ENCODE data around the gene CLEC16A.

CLEC16A gene

DNA sequence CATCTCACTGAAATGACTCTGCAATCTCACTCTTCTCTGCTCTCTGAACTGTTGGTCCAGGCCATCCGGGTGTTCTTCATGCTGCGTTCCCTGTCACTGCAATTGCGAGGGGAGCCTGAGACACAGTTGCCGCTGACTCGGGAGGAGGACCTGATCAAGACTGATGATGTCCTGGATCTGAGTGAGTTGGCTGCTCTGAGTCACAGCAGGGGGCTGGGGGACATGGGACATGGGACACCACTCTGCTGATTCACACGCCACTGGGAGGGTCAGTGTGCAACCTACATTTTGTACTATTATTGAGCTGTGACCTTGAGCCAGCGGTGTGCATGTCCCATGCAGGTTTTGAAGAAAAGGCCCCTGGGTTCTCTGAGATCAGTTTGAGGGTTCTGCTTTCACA, 116.5 kb downstream of the CLEC16A start:
- no peaks in the 10 kb centered on the region for H3K4me1 ChIP-seq (ENCODE audit: control insufficient read depth, low read length)
- no peak overlapping the region for H3K4me3 ChIP-seq (ENCODE audit: low read length)
- H3K36me3 ChIP-seq (ENCODE audit: control insufficient read depth, low read length), result peaks cover 4% of the 10 kb centered on the region

DNA sequence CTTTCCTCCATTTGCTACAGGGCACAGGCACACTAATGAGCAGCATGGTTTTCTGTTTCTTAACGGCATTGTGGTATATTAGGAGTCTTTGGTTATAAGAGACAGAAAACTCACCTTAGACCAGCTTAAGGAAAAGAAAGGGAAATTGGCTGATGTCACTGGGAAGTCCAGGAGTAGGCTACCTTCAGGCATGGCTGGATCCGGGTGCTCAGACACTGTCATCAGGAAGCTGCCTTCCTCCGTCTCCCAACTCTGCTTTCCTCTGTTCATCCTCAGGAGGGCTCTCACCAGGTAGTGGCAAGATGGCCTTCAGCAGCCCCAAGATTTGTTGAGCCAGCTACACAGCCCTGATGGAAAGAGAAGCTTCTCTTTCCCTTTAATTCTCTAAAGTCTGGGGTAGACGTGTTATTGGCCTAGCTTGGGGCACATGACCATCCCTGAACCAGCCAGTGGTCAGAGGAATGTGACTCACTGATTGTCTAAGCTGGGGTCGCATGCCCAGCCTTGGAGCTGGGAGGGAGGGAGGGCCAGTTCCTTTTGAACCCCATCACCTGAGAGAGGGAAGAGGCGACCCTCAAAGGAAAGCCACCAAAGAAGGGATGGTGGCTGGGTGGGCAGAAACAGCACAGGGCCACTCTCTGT, 117.4 kb downstream of the CLEC16A start:
- no peak overlapping the region for H3K4me3 ChIP-seq (ENCODE audit: low read length)
- H3K9me3 ChIP-seq (ENCODE audit: control insufficient read depth, insufficient read depth, low read length), result no peaks in the 10 kb centered on the region
- no peak overlapping the region for H3K27ac ChIP-seq (ENCODE audit: low read depth, low read length)
- no peak overlapping the region for H3K4me2 ChIP-seq (ENCODE audit: low read length)
- H3K4me1 ChIP-seq (ENCODE audit: control insufficient read depth, low read length), result no peaks in the 10 kb centered on the region
- H3F3A ChIP-seq (ENCODE audit: control insufficient read depth, insufficient read depth), result no peaks in the 10 kb centered on the region
- peaks cover 4% of the 10 kb centered on the region for H3K36me3 ChIP-seq (ENCODE audit: control insufficient read depth, low read length)
- no peaks in the 10 kb centered on the region for H3K9me2 ChIP-seq (replicated peaks; ENCODE audit: control insufficient read depth, low read length)
- no peaks in the 10 kb centered on the region for H3K27me3 ChIP-seq (ENCODE audit: control insufficient read depth, low read length)
- no peaks in the 10 kb centered on the region for H4K20me1 ChIP-seq (ENCODE audit: control insufficient read depth, insufficient read depth, low read depth, low read length)
- no peaks in the 10 kb centered on the region for H3K79me2 ChIP-seq (ENCODE audit: control insufficient read depth, low read length)
- TF ChIP-seq, protein P1, sequence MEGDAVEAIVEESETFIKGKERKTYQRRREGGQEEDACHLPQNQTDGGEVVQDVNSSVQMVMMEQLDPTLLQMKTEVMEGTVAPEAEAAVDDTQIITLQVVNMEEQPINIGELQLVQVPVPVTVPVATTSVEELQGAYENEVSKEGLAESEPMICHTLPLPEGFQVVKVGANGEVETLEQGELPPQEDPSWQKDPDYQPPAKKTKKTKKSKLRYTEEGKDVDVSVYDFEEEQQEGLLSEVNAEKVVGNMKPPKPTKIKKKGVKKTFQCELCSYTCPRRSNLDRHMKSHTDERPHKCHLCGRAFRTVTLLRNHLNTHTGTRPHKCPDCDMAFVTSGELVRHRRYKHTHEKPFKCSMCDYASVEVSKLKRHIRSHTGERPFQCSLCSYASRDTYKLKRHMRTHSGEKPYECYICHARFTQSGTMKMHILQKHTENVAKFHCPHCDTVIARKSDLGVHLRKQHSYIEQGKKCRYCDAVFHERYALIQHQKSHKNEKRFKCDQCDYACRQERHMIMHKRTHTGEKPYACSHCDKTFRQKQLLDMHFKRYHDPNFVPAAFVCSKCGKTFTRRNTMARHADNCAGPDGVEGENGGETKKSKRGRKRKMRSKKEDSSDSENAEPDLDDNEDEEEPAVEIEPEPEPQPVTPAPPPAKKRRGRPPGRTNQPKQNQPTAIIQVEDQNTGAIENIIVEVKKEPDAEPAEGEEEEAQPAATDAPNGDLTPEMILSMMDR (IDR thresholded peaks at IDR 0.05; ENCODE audit: low read depth, low read length, poor library complexity, severe bottlenecking), result no peak
- TF ChIP-seq EZH2phosphoT487 (IDR thresholded peaks at IDR 0.05; ENCODE audit: borderline replicate concordance, low read length), result no peak

More for the DNA sequence above, 116.5 kb downstream of the CLEC16A start:
- H3K9me3 ChIP-seq (ENCODE audit: control insufficient read depth, insufficient read depth, low read length), result no peaks in the 10 kb centered on the region
- H3K27me3 ChIP-seq (ENCODE audit: control insufficient read depth, low read length), result no peaks in the 10 kb centered on the region
- no peak overlapping the region for H3K27ac ChIP-seq (ENCODE audit: low read depth, low read length)
- H3K79me2 ChIP-seq (ENCODE audit: control insufficient read depth, low read length), result no peaks in the 10 kb centered on the region
- H3K4me2 ChIP-seq (ENCODE audit: low read length), result no peak overlapping the region
- H3F3A ChIP-seq (ENCODE audit: control insufficient read depth, insufficient read depth), result no peaks in the 10 kb centered on the region
- no peaks in the 10 kb centered on the region for H3K9me2 ChIP-seq (replicated peaks; ENCODE audit: control insufficient read depth, low read length)
- TF ChIP-seq, protein P1 (IDR thresholded peaks at IDR 0.05; ENCODE audit: low read depth, low read length, poor library complexity, severe bottlenecking), result no peak
- TF ChIP-seq EZH2phosphoT487 (IDR thresholded peaks at IDR 0.05; ENCODE audit: borderline replicate concordance, low read length), result no peak
- H4K20me1 ChIP-seq (ENCODE audit: control insufficient read depth, insufficient read depth, low read depth, low read length), result no peaks in the 10 kb centered on the region

DNA sequence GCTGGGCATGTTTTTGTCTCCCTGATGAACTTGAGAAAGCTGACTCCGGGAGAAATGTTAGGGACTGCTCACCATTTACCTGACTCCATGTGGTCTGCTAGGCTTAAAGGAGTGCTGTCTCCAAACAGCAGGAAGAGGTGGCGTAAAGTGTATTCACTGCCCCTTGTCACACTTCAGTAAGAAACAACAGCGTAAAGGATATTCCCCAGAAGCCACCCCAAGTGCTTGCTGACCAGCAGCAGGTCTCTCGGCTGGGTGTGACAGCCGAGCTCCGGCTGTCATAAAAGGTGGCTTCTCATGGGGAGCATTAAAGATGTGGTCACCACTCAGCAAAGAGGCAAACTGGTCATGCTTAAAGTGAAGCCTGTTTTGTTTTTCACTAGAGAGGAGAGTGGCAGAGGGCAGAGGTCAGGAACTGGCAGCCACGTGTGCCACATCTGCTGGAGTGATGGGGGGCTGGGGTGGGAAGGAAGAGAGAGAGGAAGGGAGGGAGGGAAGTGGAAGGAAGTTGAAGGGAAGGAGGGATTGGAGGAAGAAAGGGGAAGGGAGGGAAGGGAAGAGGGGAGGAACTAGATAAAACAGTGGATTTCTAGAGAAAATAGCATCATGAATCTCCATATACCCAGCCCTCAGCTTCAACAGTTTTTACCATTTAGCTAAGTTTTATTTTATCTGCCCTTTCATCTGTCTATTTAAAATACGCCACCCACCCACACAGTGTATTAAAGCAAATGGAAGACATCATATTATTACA, 119.3 kb downstream of the CLEC16A start:
- Histone ChIP-seq H3K27ac (ENCODE audit: low read depth, low read length) (no peak overlapping the region), H3K79me2 (ENCODE audit: control insufficient read depth, low read length) (no peaks in the 10 kb centered on the region), H3K36me3 (ENCODE audit: control insufficient read depth, low read length) (peaks cover 4% of the 10 kb centered on the region), H3K9me2 (replicated peaks; ENCODE audit: control insufficient read depth, low read length) (no peaks in the 10 kb centered on the region), H3K4me2 (ENCODE audit: low read length) (no peak overlapping the region), H4K20me1 (ENCODE audit: control insufficient read depth, insufficient read depth, low read depth, low read length) (no peaks in the 10 kb centered on the region), H3F3A (ENCODE audit: control insufficient read depth, insufficient read depth) (no peaks in the 10 kb centered on the region), H3K9me3 (ENCODE audit: control insufficient read depth, insufficient read depth, low read length) (no peaks in the 10 kb centered on the region), H3K4me3 (ENCODE audit: low read length) (no peak overlapping the region), H3K4me1 (ENCODE audit: control insufficient read depth, low read length) (no peaks in the 10 kb centered on the region), H3K27me3 (ENCODE audit: control insufficient read depth, low read length) (no peaks in the 10 kb centered on the region)
- TF ChIP-seq, protein P1 (IDR thresholded peaks at IDR 0.05; ENCODE audit: low read depth, low read length, poor library complexity, severe bottlenecking), result no peak
- TF ChIP-seq EZH2phosphoT487 (IDR thresholded peaks at IDR 0.05; ENCODE audit: borderline replicate concordance, low read length), result no peak
